Tibial nerve (tissue), 4 donors: ENCODE data around the gene WDR27. TPM values are rescaled to one million over a fixed set of nuclear protein-coding genes. Genes with fewer than 3 reads are reported as not detected.
A peak's percentile ranks its signal among the peaks of the same experiment; 100 is the strongest.

Source experiments
- DNase-seq, 2 donors: peaks; one replicate each; pipeline ENCODE4 v3.0.0-alpha.2; 2019; ENCODE audit warnings: low spot score in 2 of 2
- H3K27ac ChIP-seq, 4 donors: fragments of 200-600 bp; sonication (generic) in 3 of 4; one replicate each; pipeline ENCODE4 v1.5.1; 2017 to 2019; ENCODE audit warnings: mild to moderate bottlenecking in 1 of 4
- H3K27me3 ChIP-seq, 2 donors: fragments of 200-600 bp; sonication (generic) in 1 of 2; one replicate each; pipeline versions ENCODE4 v1.5.1 to v1.6.0; 2017 to 2019
- H3K36me3 ChIP-seq, 3 donors: fragments of 200-600 bp; sonication (generic); one replicate each; pipeline ENCODE4 v1.5.1; 2018 to 2019
- H3K4me1 ChIP-seq, 4 donors: fragments of 200-600 bp; sonication (generic) in 3 of 4; one replicate each; pipeline ENCODE4 v1.5.1; 2017 to 2019
- H3K4me3 ChIP-seq, 4 donors: fragments of 200-600 bp; sonication (generic) in 3 of 4; one replicate each; pipeline ENCODE4 v1.5.1; 2017 to 2019; ENCODE audit warnings: mild to moderate bottlenecking in 1 of 4, moderate library complexity in 1 of 4
- H3K9me3 ChIP-seq, 4 donors: fragments of 200-600 bp; sonication (generic) in 3 of 4; one replicate each; pipeline ENCODE4 v1.5.1; 2017 to 2019
- EP300 ChIP-seq, 2 donors: sonication (generic); formaldehyde crosslinking; IDR thresholded peaks; one replicate each; pipeline ENCODE4 v1.6.1; 2017; ENCODE audit warnings: antibody characterized with exemption in 2 of 2, mild to moderate bottlenecking in 1 of 2
- POLR2A ChIP-seq, 2 donors: fragments of 450-650 bp; IDR thresholded peaks; one replicate each; pipeline ENCODE4 v1.6.1; 2017; ENCODE audit warnings: antibody characterized with exemption in 2 of 2, mild to moderate bottlenecking in 2 of 2, moderate library complexity in 2 of 2
- WGBS, 2 donors: methylation state at CpG; one replicate each; pipeline ENCODE4 v1.1.5; 2018; 5-methylcytosine and 5-hydroxymethylcytosine counted together
- total RNA-seq, 4 donors: library from RNA; depleted of rRNA; stranded (reverse); fragments of >200 nt; gene quantifications; one replicate each; pipeline ENCODE4 v1.1.0, GENCODE V29; 2016
- TF ChIP-seq, protein P1 (sequence below), 5 experiments: fragments of 200-600 bp in 3 of 5; fragments of 450-650 bp in 2 of 5; sonication (generic) in 3 of 5; IDR thresholded peaks; one replicate each; pipeline ENCODE4 v1.5.1; 2016 to 2019; ENCODE audit warnings: antibody characterized with exemption in 5 of 5, mild to moderate bottlenecking in 3 of 5, moderate library complexity in 2 of 5

The WDR27 gene
- total RNA-seq, 4 donors from 2014 or later = 33.9 to 57.5 (median 52.5) TPM

- WGBS, 2 donors = 1 to 3% methylated on average over 22 of the region's 22 CpGs
- Histone ChIP-seq H3K4me3 (peak overlapping the region; percentile 52 to 77 (median 68)), H3K27me3 (no peaks in the 10 kb centered on the region), H3K27ac (peak overlapping the region; percentile 90 to 98 (median 92)), H3K4me1 (peaks cover 4 to 50% (median 14%) of the 10 kb centered on the region in 4 donors), H3K9me3 (no peaks in the 10 kb centered on the region), H3K36me3 (no peaks in the 10 kb centered on the region)
- DNase-seq = peak in 1 of 2 donors; percentile 19
- TF ChIP-seq POLR2A (IDR thresholded peaks at IDR 0.05) = no peak
- no peak for TF ChIP-seq EP300 (IDR thresholded peaks at IDR 0.05)
Measured at GRCh38 chr6:169722362-169723199, 20.8 kb upstream of the WDR27 start.

DNA sequence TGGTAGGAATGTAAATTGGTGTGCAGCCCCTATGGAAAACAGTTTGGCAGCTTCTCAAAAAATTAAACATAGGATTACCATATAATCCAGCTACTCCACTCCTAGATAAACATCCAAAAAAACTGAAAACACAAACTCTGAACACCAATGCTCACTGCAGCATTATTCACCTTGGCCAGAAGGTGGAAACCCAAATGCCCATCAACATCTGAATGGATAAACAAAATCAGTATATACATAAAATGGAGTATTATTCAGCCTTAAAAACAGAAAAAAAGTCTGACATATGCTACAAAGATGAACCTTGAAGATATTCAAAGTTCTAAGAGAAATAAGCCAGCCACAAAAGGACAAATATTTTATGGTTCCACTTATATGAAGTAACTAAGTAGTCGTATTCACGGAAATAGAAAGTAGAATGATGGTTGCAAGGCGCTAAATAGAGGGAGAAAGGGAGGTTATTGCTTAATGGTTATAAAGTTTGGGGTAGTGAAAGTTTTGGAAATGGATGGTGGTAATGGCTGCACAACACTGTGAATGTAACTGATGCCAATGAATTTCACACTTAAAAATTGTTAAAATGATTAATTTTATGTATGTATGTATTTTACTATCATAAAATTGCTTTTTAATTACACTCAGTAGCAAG lies 18.5 kb upstream of the WDR27 start:
- Histone ChIP-seq H3K27me3 (no peaks in the 10 kb centered on the region), H3K4me3 (no peak overlapping the region), H3K9me3 (no peaks in the 10 kb centered on the region), H3K4me1 (peaks cover 4 to 38% (median 14%) of the 10 kb centered on the region in 4 donors), H3K36me3 (peaks cover 0 to 15% (median 3%) of the 10 kb centered on the region in 3 donors), H3K27ac (no peak overlapping the region)
- TF ChIP-seq EP300 (IDR thresholded peaks at IDR 0.05) (no peak), POLR2A (IDR thresholded peaks at IDR 0.05) (no peak)
- TF ChIP-seq, protein P1, sequence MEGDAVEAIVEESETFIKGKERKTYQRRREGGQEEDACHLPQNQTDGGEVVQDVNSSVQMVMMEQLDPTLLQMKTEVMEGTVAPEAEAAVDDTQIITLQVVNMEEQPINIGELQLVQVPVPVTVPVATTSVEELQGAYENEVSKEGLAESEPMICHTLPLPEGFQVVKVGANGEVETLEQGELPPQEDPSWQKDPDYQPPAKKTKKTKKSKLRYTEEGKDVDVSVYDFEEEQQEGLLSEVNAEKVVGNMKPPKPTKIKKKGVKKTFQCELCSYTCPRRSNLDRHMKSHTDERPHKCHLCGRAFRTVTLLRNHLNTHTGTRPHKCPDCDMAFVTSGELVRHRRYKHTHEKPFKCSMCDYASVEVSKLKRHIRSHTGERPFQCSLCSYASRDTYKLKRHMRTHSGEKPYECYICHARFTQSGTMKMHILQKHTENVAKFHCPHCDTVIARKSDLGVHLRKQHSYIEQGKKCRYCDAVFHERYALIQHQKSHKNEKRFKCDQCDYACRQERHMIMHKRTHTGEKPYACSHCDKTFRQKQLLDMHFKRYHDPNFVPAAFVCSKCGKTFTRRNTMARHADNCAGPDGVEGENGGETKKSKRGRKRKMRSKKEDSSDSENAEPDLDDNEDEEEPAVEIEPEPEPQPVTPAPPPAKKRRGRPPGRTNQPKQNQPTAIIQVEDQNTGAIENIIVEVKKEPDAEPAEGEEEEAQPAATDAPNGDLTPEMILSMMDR (IDR thresholded peaks at IDR 0.05) = no peak
- no peak for DNase-seq
- 88 to 92% methylated on average over 3 of the region's 3 CpGs for WGBS, 2 donors

DNA sequence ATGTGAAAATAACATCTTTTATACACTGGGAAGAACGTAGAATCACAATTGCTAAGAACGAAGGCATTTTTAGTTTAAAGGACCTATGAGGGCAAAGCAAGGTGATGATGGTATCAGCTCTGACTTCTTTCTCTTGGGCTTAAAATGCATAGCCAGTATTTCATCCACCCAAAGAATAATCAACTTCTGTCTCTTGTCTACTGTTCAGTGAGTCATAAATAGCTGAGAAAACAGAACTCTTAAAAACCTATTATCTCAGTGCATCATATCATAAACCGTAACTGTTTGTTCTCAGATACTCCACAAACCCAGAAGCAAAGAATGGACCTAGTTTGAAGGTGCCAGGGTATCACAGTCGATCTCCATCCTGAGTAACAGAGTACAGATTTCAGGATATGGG lies 17.3 kb upstream of the WDR27 start:
- WGBS, 2 donors = 77 to 84% methylated on average over 4 of the region's 4 CpGs
- Histone ChIP-seq H3K4me1 (peaks cover 4 to 31% (median 12%) of the 10 kb centered on the region in 4 donors), H3K36me3 (peaks cover 0 to 27% (median 14%) of the 10 kb centered on the region in 3 donors), H3K9me3 (no peaks in the 10 kb centered on the region), H3K27me3 (no peaks in the 10 kb centered on the region), H3K4me3 (no peak overlapping the region), H3K27ac (no peak overlapping the region)
- TF ChIP-seq, protein P1 (IDR thresholded peaks at IDR 0.05) = no peak
- TF ChIP-seq POLR2A (IDR thresholded peaks at IDR 0.05) = no peak
- no peak for TF ChIP-seq EP300 (IDR thresholded peaks at IDR 0.05)
- no peak for DNase-seq

DNA sequence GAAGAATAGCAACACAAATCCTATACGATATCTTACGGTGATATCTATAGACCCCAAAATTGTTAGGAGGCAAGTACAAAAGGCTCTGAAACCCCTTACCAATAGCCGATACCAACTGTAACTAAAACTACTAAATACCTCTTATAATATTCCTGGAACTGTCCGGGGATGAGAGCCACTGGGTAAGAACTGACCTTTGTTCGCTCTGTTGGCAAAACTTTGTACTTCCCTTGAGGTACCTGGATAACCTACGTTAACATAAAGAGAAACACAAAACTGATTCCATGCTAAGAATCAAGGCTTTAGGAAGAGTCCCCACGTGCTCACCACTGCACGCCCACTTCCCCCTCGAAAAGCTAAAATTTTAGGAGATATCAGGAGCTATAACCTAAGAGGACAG lies 12.8 kb upstream of the WDR27 start:
- H3K4me1 ChIP-seq = peaks cover 0 to 3% (median 0%) of the 10 kb centered on the region in 4 donors
- peaks cover 0 to 59% (median 20%) of the 10 kb centered on the region in 3 donors for H3K36me3 ChIP-seq
- DNase-seq = no peak
- no peaks in the 10 kb centered on the region for H3K9me3 ChIP-seq
- TF ChIP-seq POLR2A (IDR thresholded peaks at IDR 0.05) (no peak), EP300 (IDR thresholded peaks at IDR 0.05) (no peak)
- TF ChIP-seq, protein P1 (IDR thresholded peaks at IDR 0.05) = no peak
- no peaks in the 10 kb centered on the region for H3K27me3 ChIP-seq
- 92% methylated on average over 9 of the region's 9 CpGs for WGBS, 2 donors
- H3K27ac ChIP-seq = no peak overlapping the region
- no peak overlapping the region for H3K4me3 ChIP-seq

GRCh38 chr6:169714178-169714577 lies 12.3 kb upstream of the WDR27 start:
- DNase-seq = no peak
- TF ChIP-seq, protein P1 (IDR thresholded peaks at IDR 0.05) = no peak
- no peak for TF ChIP-seq EP300 (IDR thresholded peaks at IDR 0.05)
- H3K4me3 ChIP-seq = no peak overlapping the region
- H3K36me3 ChIP-seq = peaks cover 0 to 63% (median 20%) of the 10 kb centered on the region in 3 donors
- no peaks in the 10 kb centered on the region for H3K9me3 ChIP-seq
- peaks cover 0 to 3% (median 0%) of the 10 kb centered on the region in 4 donors for H3K4me1 ChIP-seq
- no peaks in the 10 kb centered on the region for H3K27me3 ChIP-seq
- no peak overlapping the region for H3K27ac ChIP-seq
- 91 to 97% methylated on average over 2 of the region's 2 CpGs for WGBS, 2 donors
